LoVo (cell line): Measurements from ENCODE around the gene STK40.

Experiments
- DNase-seq: peaks from one replicate; pipeline ENCODE4 v3.0.0-alpha.2; 2016; ENCODE audit warnings: low spot score

STK40 gene

DNA sequence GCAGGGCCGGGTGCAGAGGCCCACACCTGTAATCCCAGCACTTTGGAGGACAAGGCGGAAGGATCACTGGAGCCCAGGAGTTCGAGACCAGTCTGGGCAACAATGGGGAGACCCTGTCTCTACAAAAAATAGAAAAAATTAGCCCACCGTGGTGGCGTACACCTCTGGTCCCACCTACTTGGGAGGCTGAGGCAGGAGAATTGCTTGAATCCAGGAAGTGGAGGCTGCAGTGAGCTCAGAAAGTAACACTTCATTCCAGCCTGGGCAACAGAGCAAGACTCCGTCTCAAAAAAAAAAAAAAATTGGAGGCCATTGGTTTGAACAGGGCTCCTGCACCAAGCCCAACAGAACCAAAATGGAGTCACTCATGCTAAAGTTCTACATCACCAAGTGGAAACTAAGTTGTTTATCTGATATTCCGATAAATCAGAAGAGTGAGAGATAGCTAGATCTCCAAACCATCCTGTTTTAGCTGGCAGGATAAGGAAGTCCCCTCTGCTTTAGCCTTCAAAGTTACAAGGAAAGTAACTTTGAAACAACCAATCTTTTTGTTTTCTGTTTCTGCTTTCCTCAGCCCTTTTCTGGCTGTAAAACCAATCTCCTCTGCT is 12.8 kb upstream of the STK40 start:
- DNase-seq, result no peak

DNA sequence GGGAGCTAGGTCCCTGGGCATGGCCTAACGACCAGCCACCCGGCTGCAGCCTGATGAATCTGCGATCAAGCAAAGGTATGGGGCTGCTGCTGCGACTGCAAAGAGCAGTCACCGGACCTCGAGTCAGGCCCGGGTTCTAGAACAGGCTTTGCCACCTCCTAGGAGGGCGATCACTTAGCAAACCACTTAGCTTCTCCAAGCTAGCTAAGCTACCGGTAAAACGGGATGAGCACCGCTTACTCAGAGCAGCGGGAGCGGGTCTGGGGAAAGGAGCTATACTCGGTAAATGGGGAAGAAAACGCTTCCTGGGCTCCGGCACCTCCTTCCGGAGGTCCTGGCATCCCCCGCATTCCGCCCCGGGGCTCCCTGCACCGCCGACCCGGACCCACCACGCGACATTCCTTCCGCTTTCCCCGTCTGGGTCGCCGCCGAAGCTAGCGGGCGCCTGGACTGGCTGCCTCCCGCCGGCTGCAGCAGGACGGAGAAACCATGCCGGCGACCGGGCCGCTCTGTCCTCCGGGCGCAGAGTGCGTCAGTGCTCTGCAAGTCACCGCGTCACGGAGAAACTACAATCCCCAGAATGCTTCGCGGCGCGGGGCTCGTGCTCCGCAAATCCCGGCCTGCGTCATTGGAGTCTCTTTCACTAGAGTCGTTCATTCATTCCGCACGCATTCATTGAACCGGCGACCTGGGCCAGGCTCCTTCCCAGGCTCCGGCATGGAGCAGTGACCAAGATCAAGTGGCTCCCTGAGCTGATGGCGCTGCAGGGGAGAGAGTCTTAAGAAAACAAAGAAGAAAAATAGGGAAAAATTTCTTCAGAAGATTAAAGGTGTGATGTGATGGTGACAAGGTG is 11.9 kb upstream of the STK40 start, which contains the start of gene LSM10:
LSM10 (minus strand) TSS at position 531 of the 853 bp plus-strand sequence. CDS start 3,779 bp downstream, outside the sequence.
- peak; percentile 95 for DNase-seq

DNA sequence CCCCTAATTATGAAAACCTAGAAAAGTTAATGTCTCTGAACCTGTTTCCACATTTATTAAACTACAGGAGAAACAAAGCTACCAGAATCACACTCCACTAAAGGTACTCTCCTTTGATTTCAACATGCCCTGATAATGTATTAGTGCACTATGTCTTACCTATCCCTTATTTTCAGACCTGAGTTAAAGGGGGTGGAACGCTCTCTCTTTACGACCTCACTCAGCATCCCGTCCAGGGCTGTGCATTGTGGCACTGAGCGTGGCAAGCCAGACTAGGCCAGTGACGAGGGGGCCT is 11.3 kb upstream of the STK40 start:
- DNase-seq, result peak; percentile 35

- DNase-seq, result no peak
Observed at GRCh38 chr1:36396359-36396758, 10.6 kb upstream of the STK40 start.

GRCh38 chr1:36393686-36394085 is 8.0 kb upstream of the STK40 start:
- no peak for DNase-seq

DNA sequence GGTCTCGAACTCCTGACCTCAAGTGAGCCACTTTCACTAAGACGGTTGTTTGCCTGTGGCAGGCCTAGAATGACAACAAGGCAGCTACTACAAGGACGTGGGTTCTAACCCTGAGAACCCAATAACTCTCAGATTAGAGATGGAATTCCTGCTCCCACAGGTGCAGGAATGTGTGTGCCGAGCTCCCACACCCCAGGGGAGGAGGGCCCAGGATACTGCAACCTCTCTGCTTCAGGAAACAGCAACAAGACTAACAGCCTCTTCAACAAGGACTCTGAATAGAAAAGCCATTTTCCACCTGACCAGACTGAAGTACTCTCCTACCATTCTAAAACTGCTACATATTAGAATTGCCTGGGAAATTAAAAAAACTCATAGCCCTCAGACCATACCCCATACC is 7.1 kb upstream of the STK40 start:
- DNase-seq, result no peak

GRCh38 chr1:36391271-36391670 is 5.5 kb upstream of the STK40 start:
- no peak for DNase-seq

DNA sequence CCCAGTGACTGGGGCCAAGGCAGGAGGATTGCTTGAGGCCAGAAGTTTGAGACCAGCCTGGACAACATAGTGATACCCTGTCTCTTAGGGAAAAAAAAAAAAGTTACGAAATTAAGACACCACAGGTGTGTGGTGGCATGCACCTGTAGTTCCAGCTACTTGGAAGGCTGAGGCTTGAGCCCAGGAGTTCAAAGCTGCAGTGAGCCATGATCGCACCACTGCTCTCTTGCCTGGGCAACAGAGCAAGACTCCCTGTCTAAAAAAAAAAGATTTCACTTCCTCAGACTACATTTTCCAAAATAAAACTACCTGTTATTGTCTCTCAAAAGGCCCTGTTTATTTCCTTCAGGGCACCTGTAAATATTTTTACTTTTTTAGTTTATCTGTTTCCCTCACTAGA is 4.7 kb upstream of the STK40 start:
- no peak for DNase-seq

GRCh38 chr1:36389999-36390398 is 4.3 kb upstream of the STK40 start:
- no peak for DNase-seq

- DNase-seq, result no peak
Observed at GRCh38 chr1:36389261-36389660, 3.5 kb upstream of the STK40 start.

- no peak for DNase-seq
Observed at GRCh38 chr1:36387141-36387949, 1.6 kb upstream of the STK40 start.

DNA sequence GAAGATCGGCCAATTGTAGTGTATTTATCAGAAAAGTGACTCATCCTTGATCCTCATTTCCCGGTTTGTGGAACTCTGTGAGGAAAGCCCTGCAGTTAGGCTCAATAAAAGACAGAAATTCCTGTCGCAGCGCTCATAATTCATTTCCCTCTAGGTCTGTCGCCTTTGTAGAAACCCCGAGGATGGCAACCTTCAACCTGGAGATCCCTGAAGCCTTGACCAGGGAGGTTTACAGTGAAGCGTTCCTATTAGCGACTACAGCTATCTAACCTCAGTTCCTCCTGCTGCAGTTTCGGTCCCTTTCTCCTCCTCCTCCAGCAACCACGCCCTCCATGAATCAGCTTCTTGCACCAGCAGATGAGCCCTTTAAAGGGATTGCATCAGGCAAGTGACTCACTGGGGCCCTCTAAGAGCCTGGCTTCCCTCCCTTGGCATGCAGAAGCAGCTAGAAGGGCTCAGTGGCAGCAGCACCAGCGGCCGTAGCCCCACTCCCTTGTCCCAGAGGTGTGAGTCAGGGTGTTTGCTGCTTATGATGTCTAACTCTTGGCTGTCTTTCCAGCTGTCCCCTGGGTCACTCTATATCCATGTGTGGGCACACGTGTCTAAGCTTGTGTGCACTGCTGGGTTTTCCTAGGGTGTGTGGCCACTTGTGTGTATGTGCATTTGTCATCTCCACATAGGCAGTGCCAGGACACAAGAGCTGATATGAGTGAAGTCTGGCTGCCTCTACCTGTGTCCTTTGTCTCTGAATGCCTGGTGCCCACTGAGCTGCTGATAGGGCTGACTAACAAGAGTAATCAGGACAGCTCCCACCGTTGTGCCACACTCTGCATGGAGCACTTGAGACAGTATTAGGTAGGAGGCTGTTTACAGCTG is 779 bp upstream of the STK40 start:
- peak; percentile 99 for DNase-seq

GRCh38 chr1:36384542-36385409 is 948 bp downstream of the STK40 start:
- DNase-seq, result peak; percentile 69

DNA sequence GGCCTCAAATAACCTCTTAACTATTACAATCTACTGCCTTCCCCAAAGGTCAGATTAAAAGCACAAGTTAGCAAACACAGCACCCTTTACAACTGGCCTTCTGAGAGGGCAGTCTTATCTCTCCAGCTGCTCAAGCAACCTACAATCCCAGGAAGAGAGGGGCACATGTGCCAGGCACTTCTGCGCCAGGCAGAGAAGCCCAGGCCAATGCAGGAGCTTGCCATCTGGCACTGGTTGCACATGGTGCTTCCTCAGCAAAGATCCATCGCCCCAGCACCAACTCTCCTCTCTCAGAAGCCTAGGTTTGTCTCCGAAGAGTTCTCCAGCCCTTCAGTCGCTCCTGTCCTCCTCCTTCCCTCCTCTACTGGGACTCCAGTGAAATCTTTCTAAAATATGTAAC is 2.5 kb downstream of the STK40 start:
- no peak for DNase-seq

- DNase-seq, result no peak
Observed at GRCh38 chr1:36382669-36383068, 3.1 kb downstream of the STK40 start.

DNA sequence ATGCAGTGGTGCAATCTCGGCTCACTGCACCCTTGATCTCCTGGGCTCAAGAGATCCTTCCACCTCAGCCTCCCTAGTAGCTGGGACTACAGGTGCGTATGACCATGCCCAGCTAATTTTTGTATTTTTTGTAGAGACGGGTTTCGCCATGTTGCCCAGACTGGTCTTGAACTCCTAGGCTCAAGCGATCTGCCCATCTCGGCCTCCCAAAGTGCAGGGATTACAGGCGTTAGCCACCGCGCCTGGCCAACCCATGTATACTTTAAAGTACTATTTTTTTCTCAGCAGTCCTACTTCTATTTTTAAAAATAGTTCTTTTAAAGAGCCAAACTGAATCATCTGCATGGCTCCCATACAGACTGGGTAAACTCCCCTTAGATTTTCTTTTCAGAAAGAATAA is 3.5 kb downstream of the STK40 start:
- DNase-seq, result no peak

GRCh38 chr1:36381405-36381804 is 4.3 kb downstream of the STK40 start:
- no peak for DNase-seq

GRCh38 chr1:36380782-36381181 is 4.9 kb downstream of the STK40 start:
- DNase-seq, result no peak

DNA sequence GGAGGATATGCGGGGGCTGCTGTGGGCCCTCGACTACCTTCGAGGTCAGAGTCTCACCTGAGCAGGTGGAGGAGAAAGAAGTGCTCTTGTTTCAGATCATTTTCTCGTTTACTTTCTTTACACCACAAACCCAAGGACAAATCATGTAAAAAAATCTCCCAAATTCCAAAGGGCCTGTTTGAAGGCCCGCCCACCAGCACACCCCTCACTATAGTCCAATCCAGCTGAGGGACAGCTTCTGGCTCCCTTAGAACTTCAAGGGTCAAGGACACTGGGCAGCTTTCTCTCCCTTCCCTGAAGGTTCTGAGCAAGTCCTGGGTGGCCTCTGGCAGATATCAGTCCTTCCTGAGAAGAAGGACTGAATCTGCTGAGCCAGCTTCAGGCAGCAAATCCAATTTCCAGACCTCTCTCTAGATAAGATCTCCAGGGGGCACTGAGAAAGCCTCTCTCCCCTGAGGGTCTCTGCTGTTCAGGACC is 5.5 kb downstream of the STK40 start:
- DNase-seq, result no peak

DNA sequence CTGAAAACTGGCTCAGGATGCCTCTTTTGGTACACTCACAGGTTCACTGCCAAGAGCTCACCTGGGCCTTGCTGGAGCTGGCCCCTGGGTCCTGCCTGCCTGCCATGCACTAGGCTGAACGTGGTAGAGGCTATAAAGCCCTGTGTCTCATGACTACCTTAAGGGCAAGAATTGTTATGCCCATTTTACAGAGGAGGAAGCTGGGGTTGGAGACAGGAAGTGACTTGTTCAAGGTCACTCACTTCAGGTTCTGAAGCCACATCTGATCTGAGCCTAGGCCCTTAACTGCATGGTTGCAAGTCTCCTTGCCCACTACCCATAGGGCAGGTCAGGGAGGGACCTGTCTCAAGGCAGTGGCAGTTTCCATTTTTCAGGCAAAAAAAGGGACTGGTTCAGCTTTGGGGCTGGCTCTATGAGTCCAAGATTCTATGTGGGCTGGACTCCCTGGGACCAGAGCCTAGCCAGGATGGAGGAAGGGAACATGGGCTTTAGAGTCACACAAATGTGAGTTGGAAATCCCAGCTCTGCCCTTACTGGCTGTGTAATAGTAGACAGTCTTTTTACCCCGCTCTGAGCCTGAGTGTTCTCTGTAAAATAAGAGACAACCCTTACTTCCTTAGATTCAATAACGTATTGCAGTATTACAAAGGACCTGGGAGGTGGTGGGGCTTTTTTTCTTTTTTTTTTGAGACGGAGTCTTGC is 7.8 kb downstream of the STK40 start:
- no peak for DNase-seq
